Smooth muscle cell (in vitro differentiated cells): ENCODE data around the gene KLHL17. TPM values are rescaled to one million over a fixed set of nuclear protein-coding genes. Genes with fewer than 3 reads are reported as not detected.
A peak's percentile ranks its signal among the peaks of the same experiment; 100 is the strongest.

Experiments
- DNase-seq: peaks from one replicate; lab custom pipeline; 2025; ENCODE audit not compliant: unreplicated experiment; lab: John Stamatoyannopoulos, UW
- H2AFZ ChIP-seq: fragments of 200-600 bp; sonication (generic); 2 replicates; pipeline ENCODE4 v1.6.0; 2016; ENCODE audit warnings: antibody characterized with exemption, low read depth, mild to moderate bottlenecking
- H3F3A ChIP-seq: fragments of 200-600 bp; sonication (generic); 2 replicates; pipeline ENCODE4 v1.6.0; 2017; ENCODE audit warnings: antibody characterized with exemption, low read depth
- H3K27ac ChIP-seq: fragments of 200-600 bp; sonication (generic); 2 replicates; pipeline ENCODE4 v1.5.1; 2016; ENCODE audit warnings: low read depth, mild to moderate bottlenecking
- H3K27me3 ChIP-seq: fragments of 200-600 bp; sonication (generic); 2 replicates; pipeline ENCODE4 v1.6.1; 2016; ENCODE audit warnings: low read depth, mild to moderate bottlenecking
- H3K36me3 ChIP-seq: fragments of 200-600 bp; sonication (generic); 2 replicates; pipeline ENCODE4 v1.5.1; 2016; ENCODE audit warnings: low read depth
- H3K4me1 ChIP-seq: fragments of 200-600 bp; sonication (generic); 2 replicates; pipeline ENCODE4 v1.5.1; 2016; ENCODE audit warnings: low read depth
- H3K4me2 ChIP-seq: fragments of 200-600 bp; sonication (generic); 2 replicates; pipeline ENCODE4 v1.6.0; 2016; ENCODE audit warnings: mild to moderate bottlenecking
- H3K4me3 ChIP-seq: fragments of 200-600 bp; sonication (generic); 2 replicates; pipeline ENCODE4 v1.5.1; 2016; ENCODE audit warnings: mild to moderate bottlenecking
- H3K79me2 ChIP-seq: fragments of 200-600 bp; sonication (generic); 2 replicates; pipeline ENCODE4 v1.6.0; 2016; ENCODE audit warnings: low read depth, mild to moderate bottlenecking
- H3K9ac ChIP-seq: fragments of 200-600 bp; sonication (generic); 2 replicates; pipeline ENCODE4 v1.6.0; 2016; ENCODE audit warnings: low read depth
- H3K9me3 ChIP-seq: fragments of 200-600 bp; sonication (generic); replicated peaks from 2 replicates; pipeline ENCODE4 v1.5.1; 2016; ENCODE audit warnings: low read depth
- H4K20me1 ChIP-seq: fragments of 200-600 bp; sonication (generic); 2 replicates; pipeline ENCODE4 v1.6.0; 2016; ENCODE audit warnings: low read depth
- WGBS: methylation state at CpG from one replicate; pipeline ENCODE4 v1.1.7; 2016; ENCODE audit warnings: low lambda C conversion rate; 5-methylcytosine and 5-hydroxymethylcytosine counted together
- polyA plus RNA-seq: library from polyadenylated mRNA; unstranded; fragments of >200 nt; fragmentation: Nextera tagmentation; extraction: Ambion mirVana; gene quantifications from 2 replicates; pipeline ENCODE4 v1.2.1, GENCODE V29; 2016
- total RNA-seq: library from RNA; depleted of rRNA; stranded (reverse); fragments of >200 nt; gene quantifications from 2 replicates; pipeline ENCODE4 v1.2.3, GENCODE V29; 2014
- TF ChIP-seq, protein P1 (sequence below): fragments of 200-600 bp; sonication (generic); IDR thresholded peaks from 2 replicates; pipeline ENCODE4 v1.5.1; 2017; ENCODE audit warnings: borderline replicate concordance, mild to moderate bottlenecking, antibody characterized with exemption; ENCODE audit not compliant: insufficient read depth, poor library complexity, severe bottlenecking

Gene KLHL17
- total and polyA plus RNA-seq, 2 experiments from 2014 or later, result 10.2 to 29.9 TPM

DNA sequence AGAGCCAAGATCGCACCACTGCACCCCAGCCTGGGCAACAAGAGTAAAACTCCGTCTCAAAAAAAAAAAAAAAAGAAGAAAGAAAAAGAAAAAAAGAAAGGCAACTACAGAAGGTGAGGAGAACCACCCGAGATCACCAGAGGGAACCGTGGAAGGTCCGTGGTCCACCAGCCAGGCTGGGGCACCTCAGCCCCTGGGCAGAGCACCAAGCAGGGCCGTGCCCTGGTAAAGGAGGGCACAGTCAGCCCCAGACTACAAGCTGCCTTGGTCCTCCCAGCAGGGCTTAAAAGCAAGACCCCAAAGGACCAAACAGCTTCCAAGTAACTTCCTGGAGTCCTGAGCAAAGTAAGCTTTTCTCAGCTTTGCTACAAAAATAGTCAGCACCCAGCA lies 45.5 kb upstream of the KLHL17 start:
- Histone ChIP-seq H3K27ac (no peak overlapping the region), H3K4me2 (no peak overlapping the region), H3K36me3 (no peaks in the 10 kb centered on the region), H3K4me1 (no peaks in the 10 kb centered on the region), H3K27me3 (no peaks in the 10 kb centered on the region), H3K4me3 (no peak overlapping the region), H2AFZ (no peak overlapping the region), H4K20me1 (no peaks in the 10 kb centered on the region), H3K79me2 (no peaks in the 10 kb centered on the region), H3F3A (no peaks in the 10 kb centered on the region), H3K9me3 (no peaks in the 10 kb centered on the region), H3K9ac (no peak overlapping the region)
- TF ChIP-seq, protein P1, sequence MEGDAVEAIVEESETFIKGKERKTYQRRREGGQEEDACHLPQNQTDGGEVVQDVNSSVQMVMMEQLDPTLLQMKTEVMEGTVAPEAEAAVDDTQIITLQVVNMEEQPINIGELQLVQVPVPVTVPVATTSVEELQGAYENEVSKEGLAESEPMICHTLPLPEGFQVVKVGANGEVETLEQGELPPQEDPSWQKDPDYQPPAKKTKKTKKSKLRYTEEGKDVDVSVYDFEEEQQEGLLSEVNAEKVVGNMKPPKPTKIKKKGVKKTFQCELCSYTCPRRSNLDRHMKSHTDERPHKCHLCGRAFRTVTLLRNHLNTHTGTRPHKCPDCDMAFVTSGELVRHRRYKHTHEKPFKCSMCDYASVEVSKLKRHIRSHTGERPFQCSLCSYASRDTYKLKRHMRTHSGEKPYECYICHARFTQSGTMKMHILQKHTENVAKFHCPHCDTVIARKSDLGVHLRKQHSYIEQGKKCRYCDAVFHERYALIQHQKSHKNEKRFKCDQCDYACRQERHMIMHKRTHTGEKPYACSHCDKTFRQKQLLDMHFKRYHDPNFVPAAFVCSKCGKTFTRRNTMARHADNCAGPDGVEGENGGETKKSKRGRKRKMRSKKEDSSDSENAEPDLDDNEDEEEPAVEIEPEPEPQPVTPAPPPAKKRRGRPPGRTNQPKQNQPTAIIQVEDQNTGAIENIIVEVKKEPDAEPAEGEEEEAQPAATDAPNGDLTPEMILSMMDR, result no peak
- DNase-seq, result no peak
- 84% methylated on average over 6 of the region's 6 CpGs for WGBS

DNA sequence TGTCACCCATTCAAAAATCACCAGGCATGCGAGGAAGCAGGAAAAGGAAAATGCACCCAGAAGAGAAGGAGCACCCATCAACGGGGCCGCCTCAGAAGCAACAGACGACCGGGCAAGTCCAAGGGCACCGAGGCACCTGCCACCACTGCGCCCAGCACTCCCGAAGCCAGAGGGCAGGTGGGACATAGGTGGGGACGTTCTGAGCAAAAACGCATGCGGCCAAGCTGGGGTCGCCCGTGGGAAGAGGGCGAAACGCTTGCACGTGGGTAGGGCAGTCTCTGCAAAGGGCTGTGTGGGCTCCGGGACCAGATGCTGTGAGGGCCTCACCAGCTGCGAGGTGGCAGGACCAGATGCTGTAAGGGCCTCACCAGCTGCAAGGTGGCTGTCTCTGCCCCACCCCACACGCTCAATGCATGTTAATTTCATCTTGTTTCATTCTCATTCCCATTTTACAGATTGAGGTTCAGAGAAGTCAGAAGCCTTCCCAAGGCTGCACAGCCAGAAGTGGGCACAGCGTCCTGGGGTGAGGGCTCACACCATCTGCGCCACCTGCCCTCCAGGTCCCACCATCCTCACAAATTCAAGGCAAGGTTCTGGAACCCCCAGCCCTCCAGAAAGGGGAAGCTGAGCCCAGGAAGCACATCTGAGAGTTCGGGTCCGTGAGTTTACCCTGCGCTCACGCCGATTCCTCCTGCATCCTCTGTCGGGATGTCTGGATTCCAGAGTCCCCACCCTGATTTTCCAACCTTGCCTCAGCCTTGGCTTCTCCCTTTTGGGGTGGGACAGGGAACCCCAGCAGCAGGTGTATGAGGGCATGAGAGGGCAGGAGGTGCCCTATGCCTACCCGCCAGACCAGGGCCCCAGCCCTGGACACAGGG lies 44.9 kb upstream of the KLHL17 start:
- Histone ChIP-seq H3K27me3 (no peaks in the 10 kb centered on the region), H3K27ac (no peak overlapping the region), H3K9ac (no peak overlapping the region), H3K4me2 (no peak overlapping the region), H3K79me2 (no peaks in the 10 kb centered on the region), H3K4me3 (no peak overlapping the region), H3F3A (no peaks in the 10 kb centered on the region), H4K20me1 (no peaks in the 10 kb centered on the region), H2AFZ (no peak overlapping the region), H3K9me3 (no peaks in the 10 kb centered on the region), H3K4me1 (peaks cover 2% of the 10 kb centered on the region), H3K36me3 (no peaks in the 10 kb centered on the region)
- DNase-seq, result no peak
- TF ChIP-seq, protein P1, result no peak
- 88% methylated on average over 28 of the region's 28 CpGs for WGBS

DNA sequence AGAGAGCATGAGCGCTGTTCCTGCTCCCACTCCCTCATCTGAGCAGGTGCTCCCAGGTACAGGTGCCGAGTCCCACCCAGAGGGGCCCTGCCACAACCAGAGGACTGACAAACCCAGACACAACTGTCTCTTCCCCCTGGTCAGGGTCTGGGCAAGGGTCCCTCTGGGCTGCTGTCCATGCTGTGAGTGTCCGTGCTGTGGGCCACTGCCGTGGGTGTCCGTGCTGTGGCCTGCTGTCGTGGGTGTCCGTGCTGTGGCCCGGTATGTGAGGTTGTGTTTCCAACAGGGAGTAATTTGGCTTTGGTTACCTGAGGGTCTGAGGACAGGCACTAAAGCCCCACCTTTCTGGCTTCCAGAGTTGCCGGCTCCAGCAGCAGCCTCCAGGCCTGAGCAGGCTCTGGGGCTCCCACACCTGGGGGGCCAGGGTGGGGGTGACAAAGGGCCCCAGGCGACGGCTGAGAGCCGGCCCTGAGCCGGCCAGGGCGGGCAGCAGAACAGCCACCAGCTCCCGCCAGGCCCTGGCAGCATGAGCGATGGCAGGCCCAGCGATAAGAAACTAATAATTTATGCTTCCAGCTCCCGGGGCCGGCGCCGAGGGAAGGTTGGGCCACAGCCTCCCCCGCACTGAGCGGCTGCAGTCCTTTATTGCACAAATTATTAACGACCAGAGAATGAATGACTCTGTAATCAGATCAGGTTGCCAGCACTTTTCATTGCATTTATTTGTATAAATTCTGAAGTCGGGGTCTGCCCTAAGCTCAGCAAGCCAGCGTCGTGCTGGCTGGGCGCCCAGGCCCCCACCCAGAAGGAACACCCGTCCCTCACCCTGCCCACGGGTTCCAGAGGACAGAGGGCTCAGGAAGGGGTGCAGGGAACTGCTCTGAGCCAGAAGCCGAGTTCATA lies 44.0 kb upstream of the KLHL17 start:
- peaks cover 6% of the 10 kb centered on the region for H3K4me1 ChIP-seq
- H3K4me3 ChIP-seq, result no peak overlapping the region
- no peaks in the 10 kb centered on the region for H3F3A ChIP-seq
- TF ChIP-seq, protein P1, result no peak
- H3K27ac ChIP-seq, result no peak overlapping the region
- no peaks in the 10 kb centered on the region for H3K9me3 ChIP-seq
- H3K9ac ChIP-seq, result no peak overlapping the region
- H4K20me1 ChIP-seq, result no peaks in the 10 kb centered on the region
- H3K4me2 ChIP-seq, result peak overlapping the region; percentile 31
- no peak for DNase-seq
- H3K36me3 ChIP-seq, result no peaks in the 10 kb centered on the region
- H3K79me2 ChIP-seq, result no peaks in the 10 kb centered on the region
- H3K27me3 ChIP-seq, result no peaks in the 10 kb centered on the region
- no peak overlapping the region for H2AFZ ChIP-seq
- WGBS, result 56% methylated on average over 30 of the region's 31 CpGs
